K562 (cell line): ENCODE measurements around the gene PDE6G. TPM values are rescaled to one million over a fixed set of nuclear protein-coding genes. Genes with fewer than 3 reads are reported as not detected.

Source experiments
- ATAC-seq: fragments of 200-7000 bp; cut with Tn5 transposase; 3 replicates; pipeline ENCODE4 v1.9.1; 2020; ENCODE audit warnings: moderate library complexity
- BruUV-seq: library from RNA; stranded (reverse); fragments of 400-500 nt; replicated peaks from 2 replicates; lab custom pipeline; 2021; lab: Mats Ljungman, UMichigan
- CTCF ChIA-PET: fragments of 300-600 bp; formaldehyde crosslinking; extraction: SDS; loops from one replicate; lab custom pipeline; 2021; ENCODE audit warnings: low intra/inter-chr PET ratio; lab: Yijun Ruan, JAX
- POLR2A ChIA-PET: fragments of 300-600, 350-650 bp; sonication (Branson Sonifier 250); formaldehyde crosslinking; extraction: SDS; loops from one replicate; lab custom pipeline; 2021; ENCODE audit warnings: antibody characterized with exemption, inconsistent platforms; lab: Yijun Ruan, JAX
- DNase-seq, 4 experiments: peaks; one replicate each; pipeline versions ENCODE4 v3.0.0 to v3.0.0-alpha.2; 2011 to 2018; ENCODE audit warnings: low spot score in 3 of 4, mixed read lengths in 3 of 4; ENCODE audit errors: extremely low read depth in 1 of 4
- FAIRE-seq: peaks from 2 replicates; lab custom pipeline; 2011; peaks lifted over from hg19 to GRCh38; lab: Jason Lieb, UNC
- H2AFZ ChIP-seq: 2 replicates; pipeline ENCODE4 v1.6.0; 2011; ENCODE audit warnings: low read depth, low read length, control low read depth, inconsistent platforms
- H3K27ac ChIP-seq: fragments of 200-600 bp; 3 replicates; pipeline ENCODE4 v1.8.0; 2011; ENCODE audit warnings: low read depth, mild to moderate bottlenecking, control low read depth, inconsistent platforms, low read length, moderate library complexity, mixed read lengths; ENCODE audit errors: extremely low read depth
- H3K27me3 ChIP-seq, 2 experiments: fragments of 300-600 bp in 1 of 2; 2 replicates in 1 of 2; 3 replicates in 1 of 2; pipeline versions ENCODE4 v1.6.0 to v1.8.0; 2011; ENCODE audit warnings: inconsistent platforms in 2 of 2, low read length in 2 of 2, mild to moderate bottlenecking in 1 of 2, mixed read lengths in 1 of 2, moderate library complexity in 1 of 2; ENCODE audit not compliant: control insufficient read depth in 2 of 2, insufficient read depth in 2 of 2
- H3K36me3 ChIP-seq: fragments of 300-600 bp; 3 replicates; pipeline ENCODE4 v1.8.0; 2011; ENCODE audit warnings: mild to moderate bottlenecking, low read length, inconsistent platforms; ENCODE audit not compliant: control insufficient read depth, insufficient read depth
- H3K4me1 ChIP-seq, 2 experiments: fragments of 200-600 bp in 1 of 2; replicated peaks in 1 of 2; 2 replicates in 1 of 2; 3 replicates in 1 of 2; pipeline versions ENCODE4 v1.5.1 to v1.8.0; 2011; ENCODE audit warnings: inconsistent platforms in 2 of 2, low read length in 2 of 2, mild to moderate bottlenecking in 1 of 2, mixed read lengths in 1 of 2, moderate library complexity in 1 of 2; ENCODE audit not compliant: control insufficient read depth in 2 of 2, insufficient read depth in 2 of 2
- H3K4me2 ChIP-seq: 2 replicates; pipeline ENCODE4 v1.6.1; 2011; ENCODE audit warnings: low read length, control low read depth, inconsistent platforms, mixed read lengths; ENCODE audit not compliant: insufficient read depth
- H3K4me3 ChIP-seq: fragments of 200-600 bp; sonication (generic), shearing (Covaris generic); 2 replicates; pipeline ENCODE4 v1.5.1; 2016; ENCODE audit warnings: control low read depth, inconsistent platforms
- H3K79me2 ChIP-seq: fragments of 200-600 bp; 3 replicates; pipeline ENCODE4 v1.8.0; 2011; ENCODE audit warnings: low read length, inconsistent platforms; ENCODE audit not compliant: control insufficient read depth, insufficient read depth
- H3K9ac ChIP-seq, 2 experiments: 2 replicates each; pipeline versions ENCODE4 v1.6.0 to v1.6.1; 2011; ENCODE audit warnings: low read depth in 2 of 2, low read length in 2 of 2, control low read depth in 1 of 2, inconsistent platforms in 1 of 2, mild to moderate bottlenecking in 1 of 2, mixed read lengths in 1 of 2; ENCODE audit not compliant: insufficient read depth in 1 of 2
- H3K9me1 ChIP-seq: one replicate; pipeline ENCODE4 v1.6.0; 2011; ENCODE audit warnings: inconsistent platforms, mild to moderate bottlenecking, low read length, moderate library complexity; ENCODE audit not compliant: control insufficient read depth, insufficient read depth
- H3K9me3 ChIP-seq: replicated peaks from 2 replicates; pipeline ENCODE4 v1.5.1; 2011; ENCODE audit warnings: low read depth, low read length, inconsistent platforms; ENCODE audit not compliant: control insufficient read depth, insufficient read depth
- H4K20me1 ChIP-seq: replicated peaks from 2 replicates; pipeline ENCODE4 v1.6.1; 2011; ENCODE audit warnings: low read length, inconsistent platforms, mixed read lengths; ENCODE audit not compliant: control insufficient read depth, insufficient read depth
- HMGN3 ChIP-seq: IDR thresholded peaks from 2 replicates; pipeline ENCODE4 v1.6.1; 2011; ENCODE audit warnings: borderline replicate concordance, low read depth, mild to moderate bottlenecking, mixed read lengths, low read length; ENCODE audit not compliant: insufficient read length; ENCODE audit errors: extremely low read depth
- LCOR ChIP-seq: sonication (generic); formaldehyde crosslinking; IDR thresholded peaks from 2 replicates; pipeline ENCODE4 v1.8.0; 2022; ENCODE audit warnings: mild to moderate bottlenecking, missing genetic modification reagents
- MCM2 ChIP-seq: fragments of 450-650 bp; IDR thresholded peaks from 2 replicates; pipeline ENCODE4 v1.6.1; 2017; ENCODE audit warnings: low read depth, mild to moderate bottlenecking
- POLR2G ChIP-seq: fragments of 200-400 bp; formaldehyde crosslinking; IDR thresholded peaks from 2 replicates; pipeline ENCODE4 v1.6.1; 2017; ENCODE audit warnings: low read depth, mild to moderate bottlenecking, antibody characterized with exemption, low read length, moderate library complexity
- PPARD ChIP-seq: fragments of 250-450 bp; sonication (Bioruptor Pico); IDR thresholded peaks from 2 replicates; pipeline ENCODE4 v1.8.0; 2022; ENCODE audit warnings: inconsistent platforms, mild to moderate bottlenecking, moderate library complexity
- RBFOX2 ChIP-seq: fragments of 200-400 bp; formaldehyde crosslinking; IDR thresholded peaks from 2 replicates; pipeline ENCODE4 v1.6.1; 2017; ENCODE audit warnings: low read depth, mild to moderate bottlenecking, low read length, moderate library complexity
- SIN3A ChIP-seq, 2 experiments: fragments of 150-350 bp in 1 of 2; IDR thresholded peaks; 2 replicates each; pipeline ENCODE4 v1.6.1; 2011 to 2016; ENCODE audit warnings: borderline replicate concordance in 2 of 2, low read depth in 2 of 2, low read length in 2 of 2, mild to moderate bottlenecking in 2 of 2, moderate library complexity in 2 of 2; ENCODE audit not compliant: control insufficient read depth in 1 of 2
- ZBTB33 ChIP-seq: sonication (generic); formaldehyde crosslinking; IDR thresholded peaks from 2 replicates; pipeline ENCODE4 v1.8.1; 2023; ENCODE audit warnings: mild to moderate bottlenecking, missing genetic modification reagents
- ZNF354B ChIP-seq: fragments of 250-450 bp; sonication (Bioruptor Pico); IDR thresholded peaks from 2 replicates; pipeline ENCODE4 v1.4.0; 2020
- WGBS: fragments of 100-300 bp; shearing (Covaris generic); methylation state at CpG from one replicate; pipeline ENCODE4 v1.1.6; 2016; ENCODE audit warnings: low coverage, mixed read lengths; ENCODE audit not compliant: insufficient coverage; ENCODE audit errors: missing lambda C conversion rate; 5-methylcytosine and 5-hydroxymethylcytosine counted together
- in situ Hi-C: fragments of 300-500 bp; cut with MboI; formaldehyde crosslinking; loops from 4 replicates; pipeline ENCODE4 v1.15.0; 2018; ENCODE audit warnings: inconsistent platforms, mixed read lengths
- intact Hi-C: fragments of 100-400 bp; cut with micrococcal nuclease; formaldehyde crosslinking; loops from 2 replicates; pipeline ENCODE4 v1.14.2; 2022
- polyA plus RNA-seq, 8 experiments: library from polyadenylated mRNA; depleted of rRNA in 4 of 8; stranded (reverse) in 5 of 8; unstranded in 3 of 8; fragments of >200 nt; fragmentation: Nextera tagmentation in 2 of 8; fragmentation: Illumina TruSeq in 1 of 8; extraction: Ambion mirVana in 2 of 8; extraction: Trizol in 1 of 8; gene quantifications; 2 replicates each; pipeline versions ENCODE4 v1.2.1 to v1.2.3, GENCODE V29; 2011 to 2014; ENCODE audit warnings: inconsistent platforms in 1 of 8, missing spikeins in 1 of 8
- total RNA-seq, 7 experiments: library from RNA; depleted of rRNA in 6 of 7; stranded (reverse); fragments of >200 nt in 6 of 7; fragmentation: Illumina TruSeq in 2 of 7; extraction: Trizol in 2 of 7; gene quantifications; 2 replicates each; pipeline versions ENCODE4 v1.2.1 to v1.2.3, GENCODE V29; 2011 to 2021; ENCODE audit warnings: low replicate concordance in 1 of 7

The PDE6G gene
- total and polyA plus RNA-seq, 9 of the 15 experiments (the other 6 are each of a cell fraction or from before 2014, with no cell fraction given) = 0.14 to 0.59 TPM; not detected in 7

DNA sequence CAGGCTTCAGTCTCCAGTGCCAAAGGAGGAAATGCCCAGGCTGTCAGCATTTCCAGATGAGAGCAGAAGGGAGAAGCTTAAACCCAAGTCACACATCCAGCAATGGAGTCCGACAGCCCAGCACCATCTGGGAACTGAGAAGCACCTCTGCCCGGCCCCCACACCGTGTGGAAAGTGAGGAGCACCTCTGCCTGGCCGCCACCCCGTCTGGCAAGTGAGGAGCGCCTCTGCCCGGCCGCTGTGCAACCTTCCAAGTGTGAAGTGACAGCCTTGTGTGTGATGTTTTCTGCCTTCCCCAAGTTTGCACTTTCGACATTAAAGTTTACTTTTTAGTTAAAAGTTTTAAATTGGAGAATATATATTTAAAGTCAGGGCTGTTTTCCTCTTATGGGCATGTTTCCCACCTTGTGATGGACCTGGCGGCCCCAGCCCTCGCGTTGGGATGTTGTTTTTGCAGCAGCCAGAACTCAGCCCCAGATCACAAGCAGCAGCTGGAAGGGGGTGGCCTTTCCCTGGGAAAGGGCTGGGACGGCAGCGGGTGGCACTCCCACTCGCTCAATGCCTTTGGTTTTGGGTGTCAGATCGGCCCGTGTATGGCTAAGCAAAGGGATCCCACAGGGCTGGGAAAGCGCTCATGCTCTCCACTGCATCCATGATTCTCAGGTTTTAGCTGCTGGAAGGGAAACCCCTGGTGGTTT, 17.4 kb upstream of the PDE6G start:
- CTCF ChIA-PET = no interaction called here
- no peaks in the 10 kb centered on the region for H3K9me1 ChIP-seq

More for the DNA sequence above, 17.4 kb upstream of the PDE6G start:
- TF ChIP-seq HMGN3 (no peak), SIN3A (IDR thresholded peaks at IDR 0.05; ENCODE audit: borderline replicate concordance in 2 of 2, control insufficient read depth in 1 of 2, low read depth in 2 of 2, low read length in 2 of 2) (no peak), POLR2G (peak; percentile 60), MCM2 (no peak), RBFOX2 (peak; percentile 45), ZNF354B (no peak), ZBTB33 (CRISPR knock-in tag) (0 out of 2 replicates have a peak, but pooled peaks have one; percentile 51), PPARD (CRISPR knock-in tag) (no peak), LCOR (CRISPR knock-in tag) (no peak)
- Histone ChIP-seq H3K9ac (no peak overlapping the region), H4K20me1 (no peaks in the 10 kb centered on the region), H3K27me3 (no peaks in the 10 kb centered on the region), H3K36me3 (peaks cover 63% of the 10 kb centered on the region), H3K4me1 (peaks cover 0 to 48% of the 10 kb centered on the region in 2 experiments; a peak in 2 of 5 replicates), H3K79me2 (peaks cover 17% of the 10 kb centered on the region), H2AFZ (no peak overlapping the region), H3K4me3 (no peak overlapping the region), H3K27ac (no peak overlapping the region), H3K4me2 (no peak overlapping the region), H3K9me3 (no peaks in the 10 kb centered on the region)
- POLR2A ChIA-PET = interaction anchor here (1.4 to 2.5 kb wide), 4 partner anchors 10 to 38 kb away, joined by 3 to 8 read pairs (median 5); partner anchors contain the start of genes ARL16, HGS and SLC25A10
- FAIRE-seq (no peak), ATAC-seq (peak; percentile 35), DNase-seq (no peak)
- WGBS = 83% methylated on average over 18 of the region's 18 CpGs
- in situ Hi-C loops (no loop called here), intact Hi-C loops (no loop called here)
- BruUV-seq = no TSS peak
